Body of pancreas (tissue), 4 donors: ENCODE measurements around the gene POU2F2.

Source experiments
- POLR2A ChIP-seq, 3 donors: fragments of 450-650 bp; IDR thresholded peaks; one replicate each; pipeline ENCODE4 v1.6.1; 2016; ENCODE audit warnings: antibody characterized with exemption in 3 of 3, mild to moderate bottlenecking in 2 of 3
- TF ChIP-seq, protein P1 (sequence below), 7 experiments: fragments of 450-650 bp in 4 of 7; fragments of 200-600 bp in 3 of 7; sonication (generic) in 3 of 7; IDR thresholded peaks; one replicate each; pipeline ENCODE4 v1.5.1; 2016 to 2019; ENCODE audit warnings: antibody characterized with exemption in 7 of 7

GRCh38 chr19:42093505-42093904, 38.7 kb downstream of the POU2F2 start:
- TF ChIP-seq, protein P1, sequence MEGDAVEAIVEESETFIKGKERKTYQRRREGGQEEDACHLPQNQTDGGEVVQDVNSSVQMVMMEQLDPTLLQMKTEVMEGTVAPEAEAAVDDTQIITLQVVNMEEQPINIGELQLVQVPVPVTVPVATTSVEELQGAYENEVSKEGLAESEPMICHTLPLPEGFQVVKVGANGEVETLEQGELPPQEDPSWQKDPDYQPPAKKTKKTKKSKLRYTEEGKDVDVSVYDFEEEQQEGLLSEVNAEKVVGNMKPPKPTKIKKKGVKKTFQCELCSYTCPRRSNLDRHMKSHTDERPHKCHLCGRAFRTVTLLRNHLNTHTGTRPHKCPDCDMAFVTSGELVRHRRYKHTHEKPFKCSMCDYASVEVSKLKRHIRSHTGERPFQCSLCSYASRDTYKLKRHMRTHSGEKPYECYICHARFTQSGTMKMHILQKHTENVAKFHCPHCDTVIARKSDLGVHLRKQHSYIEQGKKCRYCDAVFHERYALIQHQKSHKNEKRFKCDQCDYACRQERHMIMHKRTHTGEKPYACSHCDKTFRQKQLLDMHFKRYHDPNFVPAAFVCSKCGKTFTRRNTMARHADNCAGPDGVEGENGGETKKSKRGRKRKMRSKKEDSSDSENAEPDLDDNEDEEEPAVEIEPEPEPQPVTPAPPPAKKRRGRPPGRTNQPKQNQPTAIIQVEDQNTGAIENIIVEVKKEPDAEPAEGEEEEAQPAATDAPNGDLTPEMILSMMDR (IDR thresholded peaks at IDR 0.05): no peak
- TF ChIP-seq POLR2A (IDR thresholded peaks at IDR 0.05): no peak
